Caco-2 (cell line): ENCODE data around the gene THRB. TPM values are rescaled to one million over a fixed set of nuclear protein-coding genes. Genes with fewer than 3 reads are reported as not detected.

Source experiments
- BruUV-seq: library from RNA; stranded (reverse); fragments of 400-500 nt; replicated peaks from 2 replicates; lab custom pipeline; 2021; lab: Mats Ljungman, UMichigan
- CTCF ChIA-PET: fragments of 300-600 bp; sonication (Branson Sonifier 250); formaldehyde crosslinking; loops from one replicate; lab custom pipeline; 2022; ENCODE audit warnings: antibody characterized with exemption; lab: Charles Lee
- POLR2A ChIA-PET: fragments of 300-600 bp; sonication (Branson Sonifier 250); formaldehyde crosslinking; loops from one replicate; lab custom pipeline; 2022; ENCODE audit warnings: antibody characterized with exemption; lab: Charles Lee
- DNase-seq, 2 experiments: peaks; one replicate each; pipeline versions ENCODE4 v3.0.0 to v3.0.0-alpha.2; 2020 to 2022
- H3K27me3 ChIP-seq: replicated peaks from 2 replicates; pipeline ENCODE4 v1.6.0; 2011; ENCODE audit warnings: low read length; ENCODE audit not compliant: control insufficient read depth, insufficient read depth
- H3K36me3 ChIP-seq: 2 replicates; pipeline ENCODE4 v1.5.1; 2011; ENCODE audit warnings: low read length; ENCODE audit not compliant: control insufficient read depth, insufficient read depth
- H3K4me1 ChIP-seq: fragments of 250-450 bp; sonication (Bioruptor Pico); 2 replicates; pipeline ENCODE4 v1.5.1; 2020; ENCODE audit warnings: mild to moderate bottlenecking
- H3K4me3 ChIP-seq: 2 replicates; pipeline ENCODE4 v1.5.1; 2011; ENCODE audit warnings: low read depth, mild to moderate bottlenecking, control low read depth, low read length
- H3K9me3 ChIP-seq: fragments of 250-450 bp; sonication (Bioruptor Pico); 2 replicates; pipeline ENCODE4 v1.5.1; 2020; ENCODE audit warnings: mild to moderate bottlenecking, moderate library complexity
- H3K27ac Mint-ChIP-seq: one replicate; pipeline ENCODE4 v1.8.0; 2022; ENCODE audit warnings: mixed read lengths; ENCODE audit not compliant: unreplicated experiment
- H3K27me3 Mint-ChIP-seq: one replicate; pipeline ENCODE4 v1.8.0; 2022; ENCODE audit warnings: mixed read lengths; ENCODE audit not compliant: insufficient read depth, unreplicated experiment
- H3K36me3 Mint-ChIP-seq: one replicate; pipeline ENCODE4 v1.8.0; 2022; ENCODE audit warnings: mild to moderate bottlenecking, mixed read lengths; ENCODE audit not compliant: insufficient read depth, unreplicated experiment
- H3K4me1 Mint-ChIP-seq: one replicate; pipeline ENCODE4 v1.8.0; 2022; ENCODE audit warnings: low read depth, mixed read lengths; ENCODE audit not compliant: unreplicated experiment
- H3K4me3 Mint-ChIP-seq: one replicate; pipeline ENCODE4 v1.8.0; 2022; ENCODE audit warnings: mild to moderate bottlenecking, moderate library complexity, mixed read lengths; ENCODE audit not compliant: unreplicated experiment
- H3K9me3 Mint-ChIP-seq: one replicate; pipeline ENCODE4 v1.8.0; 2022; ENCODE audit warnings: mixed read lengths; ENCODE audit not compliant: unreplicated experiment
- intact Hi-C: fragments of 100-400 bp; cut with micrococcal nuclease; formaldehyde crosslinking; loops from one replicate; pipeline ENCODE4 v1.10.0; 2022; ENCODE audit not compliant: unreplicated experiment
- total RNA-seq: library from RNA; stranded (reverse); gene quantifications from 2 replicates; pipeline ENCODE4 v1.2.3, GENCODE V29; 2022
- TF ChIP-seq, protein P1 (sequence below), 2 experiments: fragments of 200-600 bp in 1 of 2; IDR thresholded peaks; 1 replicate in 1 of 2; 2 replicates in 1 of 2; pipeline versions ENCODE4 v1.5.1 to v1.8.0; 2011 to 2022; ENCODE audit warnings: antibody characterized with exemption in 1 of 2, control low read depth in 1 of 2, inconsistent platforms in 1 of 2, low read depth in 1 of 2, low read length in 1 of 2, mild to moderate bottlenecking in 1 of 2, moderate library complexity in 1 of 2; ENCODE audit not compliant: insufficient read depth in 1 of 2, severe bottlenecking in 1 of 2, unreplicated experiment in 1 of 2

Gene THRB
- total RNA-seq, 1 experiment from 2014 or later: 19.4 TPM

DNA sequence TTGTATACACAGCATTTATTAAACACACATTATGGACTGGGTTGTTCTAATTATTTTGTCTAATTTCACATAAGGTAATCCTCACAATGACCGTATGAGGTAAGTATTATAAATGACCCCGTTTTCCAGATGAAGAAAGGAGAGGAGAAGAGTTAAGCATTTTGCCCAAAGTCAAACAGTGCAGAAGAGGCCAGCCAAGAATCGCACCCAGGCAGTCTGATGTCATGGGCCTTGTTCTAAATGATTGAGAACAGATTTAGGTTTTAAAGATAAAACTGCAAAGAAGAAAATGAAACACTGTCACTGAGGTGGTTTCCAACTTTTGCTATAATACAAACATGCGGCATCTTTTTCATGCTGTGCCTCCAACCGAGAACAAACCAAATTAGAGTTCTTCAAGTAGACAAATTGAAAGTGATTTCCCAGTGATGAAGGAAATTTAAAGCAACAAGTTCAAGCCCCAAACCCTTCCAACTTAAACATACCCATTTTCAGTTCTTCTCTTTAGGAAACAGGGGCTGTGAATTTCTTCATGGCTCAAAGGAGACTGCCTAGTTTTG, 155.3 kb downstream of the THRB start:
- Histone ChIP-seq H3K27me3 (no peaks in the 10 kb centered on the region), H3K4me1 (no peaks in the 10 kb centered on the region), H3K4me3 (no peak overlapping the region), H3K9me3 (no peaks in the 10 kb centered on the region), H3K36me3 (no peaks in the 10 kb centered on the region)
- DNase-seq: no peak
- intact Hi-C loops: no loop called here
- Mint-ChIP-seq H3K36me3 (no peaks in the 10 kb centered on the region), H3K9me3 (peaks cover 10% of the 10 kb centered on the region), H3K27ac (no peak overlapping the region), H3K4me1 (peaks cover 7% of the 10 kb centered on the region), H3K4me3 (no peak overlapping the region), H3K27me3 (no peaks in the 10 kb centered on the region)
- no TSS peak for BruUV-seq
- ChIA-PET CTCF (no interaction called here), POLR2A (no interaction called here)
- TF ChIP-seq, protein P1, sequence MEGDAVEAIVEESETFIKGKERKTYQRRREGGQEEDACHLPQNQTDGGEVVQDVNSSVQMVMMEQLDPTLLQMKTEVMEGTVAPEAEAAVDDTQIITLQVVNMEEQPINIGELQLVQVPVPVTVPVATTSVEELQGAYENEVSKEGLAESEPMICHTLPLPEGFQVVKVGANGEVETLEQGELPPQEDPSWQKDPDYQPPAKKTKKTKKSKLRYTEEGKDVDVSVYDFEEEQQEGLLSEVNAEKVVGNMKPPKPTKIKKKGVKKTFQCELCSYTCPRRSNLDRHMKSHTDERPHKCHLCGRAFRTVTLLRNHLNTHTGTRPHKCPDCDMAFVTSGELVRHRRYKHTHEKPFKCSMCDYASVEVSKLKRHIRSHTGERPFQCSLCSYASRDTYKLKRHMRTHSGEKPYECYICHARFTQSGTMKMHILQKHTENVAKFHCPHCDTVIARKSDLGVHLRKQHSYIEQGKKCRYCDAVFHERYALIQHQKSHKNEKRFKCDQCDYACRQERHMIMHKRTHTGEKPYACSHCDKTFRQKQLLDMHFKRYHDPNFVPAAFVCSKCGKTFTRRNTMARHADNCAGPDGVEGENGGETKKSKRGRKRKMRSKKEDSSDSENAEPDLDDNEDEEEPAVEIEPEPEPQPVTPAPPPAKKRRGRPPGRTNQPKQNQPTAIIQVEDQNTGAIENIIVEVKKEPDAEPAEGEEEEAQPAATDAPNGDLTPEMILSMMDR (IDR thresholded peaks at IDR 0.05; ENCODE audit: insufficient read depth in 1 of 2, low read depth in 1 of 2, low read length in 1 of 2, severe bottlenecking in 1 of 2, unreplicated experiment in 1 of 2): no peak

DNA sequence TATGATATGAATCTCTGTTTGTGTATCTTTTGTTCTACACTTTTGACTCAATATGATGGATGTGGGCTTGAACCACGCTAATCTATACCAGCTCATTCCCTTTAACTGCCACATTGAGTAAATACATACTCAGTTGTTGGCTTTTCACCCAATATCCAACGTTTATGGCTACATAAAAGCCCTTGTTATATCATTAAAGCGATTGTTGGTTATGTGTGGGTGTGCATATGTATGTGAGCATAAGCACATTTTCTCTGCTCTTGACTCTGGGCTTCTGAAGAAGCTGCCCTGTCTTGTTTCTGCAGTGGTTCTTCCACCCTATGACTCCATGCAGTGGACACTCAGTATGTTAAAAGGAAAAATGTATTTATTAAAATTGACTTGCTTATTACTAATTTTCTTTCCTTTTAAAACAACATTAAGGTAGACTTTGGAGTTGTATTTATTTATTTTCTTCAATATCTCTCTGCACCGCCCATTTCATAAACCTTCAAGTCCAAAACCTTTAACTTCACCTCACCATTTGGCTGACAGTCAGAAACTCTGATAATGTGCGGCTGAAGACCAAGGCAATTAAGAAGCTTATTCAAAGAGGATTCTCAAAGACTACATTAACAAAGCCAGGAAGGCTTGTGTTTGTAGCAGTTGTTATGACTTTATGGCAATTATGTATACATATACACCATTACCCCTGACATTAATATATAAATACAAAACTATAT, 156.1 kb downstream of the THRB start:
- DNase-seq: no peak
- TF ChIP-seq, protein P1 (IDR thresholded peaks at IDR 0.05; ENCODE audit: insufficient read depth in 1 of 2, low read depth in 1 of 2, low read length in 1 of 2, severe bottlenecking in 1 of 2, unreplicated experiment in 1 of 2): no peak
- Histone ChIP-seq H3K4me3 (no peak overlapping the region), H3K36me3 (no peaks in the 10 kb centered on the region), H3K9me3 (no peaks in the 10 kb centered on the region), H3K4me1 (no peaks in the 10 kb centered on the region), H3K27me3 (no peaks in the 10 kb centered on the region)
- Mint-ChIP-seq H3K4me1 (peaks cover 7% of the 10 kb centered on the region), H3K36me3 (peaks cover 5% of the 10 kb centered on the region), H3K27me3 (no peaks in the 10 kb centered on the region), H3K4me3 (no peak overlapping the region), H3K9me3 (peaks cover 10% of the 10 kb centered on the region), H3K27ac (no peak overlapping the region)
- ChIA-PET POLR2A (no interaction called here), CTCF (no interaction called here)
- intact Hi-C loops: no loop called here
- BruUV-seq: no TSS peak

DNA sequence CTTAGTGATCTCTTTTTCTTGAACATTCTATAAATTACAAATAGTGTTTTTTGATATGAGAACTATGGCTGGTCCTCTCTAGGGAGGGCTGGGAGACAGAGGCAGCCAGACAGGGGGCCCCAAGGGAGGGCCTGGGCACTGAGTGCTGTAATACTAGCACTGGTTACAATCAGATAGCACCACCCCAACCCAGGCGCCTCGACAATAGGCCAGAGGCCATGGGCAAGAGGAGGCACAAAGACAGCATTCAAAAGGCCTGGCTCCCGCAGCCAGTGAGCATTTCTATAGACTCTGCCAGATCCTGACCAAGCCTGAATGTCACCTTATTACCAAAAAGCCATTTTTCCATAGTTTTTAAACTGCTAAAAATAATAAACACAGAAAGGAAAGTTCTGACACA, 158.5 kb downstream of the THRB start:
- Mint-ChIP-seq H3K9me3 (no peaks in the 10 kb centered on the region), H3K27ac (no peak overlapping the region), H3K4me3 (no peak overlapping the region), H3K4me1 (peaks cover 7% of the 10 kb centered on the region), H3K36me3 (peaks cover 6% of the 10 kb centered on the region), H3K27me3 (no peaks in the 10 kb centered on the region)
- intact Hi-C loops: no loop called here
- POLR2A ChIA-PET: no interaction called here
- no TSS peak for BruUV-seq
- no peak for DNase-seq
- Histone ChIP-seq H3K27me3 (no peaks in the 10 kb centered on the region), H3K4me3 (no peak overlapping the region), H3K36me3 (no peaks in the 10 kb centered on the region), H3K9me3 (no peaks in the 10 kb centered on the region), H3K4me1 (no peaks in the 10 kb centered on the region)
- CTCF ChIA-PET: no interaction called here
- TF ChIP-seq, protein P1 (IDR thresholded peaks at IDR 0.05; ENCODE audit: insufficient read depth in 1 of 2, low read depth in 1 of 2, low read length in 1 of 2, severe bottlenecking in 1 of 2, unreplicated experiment in 1 of 2): no peak
